NCI-H2107 treated with DMSO at 0.1 percent for 48 hours (cell line): ENCODE measurements around the gene CETN1.

Experiments used
- DNase-seq: peaks from one replicate; lab custom pipeline; 2025; ENCODE audit not compliant: unreplicated experiment; lab: John Stamatoyannopoulos, UW

The CETN1 gene

GRCh38 chr18:580154-580553, at the start of gene CETN1:
Gene CETN1, plus strand, starts transcription at chr18:580380. Its CDS starts 29 bp downstream, at chr18:580409.
- no peak for DNase-seq

DNA sequence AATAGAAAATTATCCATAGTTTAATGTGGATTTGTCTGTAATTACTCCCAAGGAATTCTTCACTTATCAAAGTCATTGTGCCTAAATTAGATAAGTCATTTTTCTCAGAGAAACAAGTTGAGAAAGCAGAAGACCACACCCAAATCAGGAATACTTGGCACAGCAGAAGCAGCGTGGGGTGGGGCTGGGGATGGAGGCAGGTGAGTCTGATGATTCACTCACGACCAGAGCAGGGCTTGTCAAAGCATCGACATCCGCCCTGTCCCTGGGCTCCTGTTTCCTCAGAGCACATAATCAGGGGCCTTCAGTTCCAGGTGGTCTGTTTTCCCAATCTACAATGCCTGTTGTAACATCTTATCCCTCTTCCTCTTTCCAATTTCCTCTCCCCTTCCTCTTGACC, 48.2 kb upstream of the CETN1 start:
- DNase-seq: no peak

- DNase-seq: no peak
Measured at GRCh38 chr18:532632-533031, 47.5 kb upstream of the CETN1 start.

- DNase-seq: no peak
Measured at GRCh38 chr18:533995-534601, 46.1 kb upstream of the CETN1 start.

GRCh38 chr18:543447-544078, 36.6 kb upstream of the CETN1 start:
- no peak for DNase-seq

DNA sequence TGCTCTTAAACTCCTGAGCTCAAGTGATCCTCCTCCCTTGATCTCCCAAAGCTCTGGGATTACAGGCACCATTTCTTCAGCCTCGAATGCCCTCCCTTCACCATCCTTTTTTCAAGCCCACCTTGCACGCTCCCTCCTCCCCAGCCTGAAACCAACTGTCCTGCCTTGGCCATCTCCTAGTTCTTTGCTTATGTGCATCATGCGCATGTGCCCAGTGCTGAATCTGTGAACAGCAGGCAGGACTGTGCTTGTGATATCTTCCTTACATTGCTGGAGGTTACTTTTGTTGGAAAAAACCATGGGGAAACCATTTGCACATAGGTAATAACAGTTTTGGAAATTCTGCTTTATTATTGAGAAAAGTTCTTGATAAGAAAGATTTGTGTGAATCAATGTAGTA, 30.2 kb upstream of the CETN1 start:
- no peak for DNase-seq

- no peak for DNase-seq
Measured at GRCh38 chr18:551404-552061, 28.6 kb upstream of the CETN1 start.

GRCh38 chr18:555705-556457, 24.3 kb upstream of the CETN1 start:
- no peak for DNase-seq

- DNase-seq: no peak
Measured at GRCh38 chr18:564708-565561, 15.2 kb upstream of the CETN1 start.

- DNase-seq: no peak
Measured at GRCh38 chr18:565562-566061, 14.6 kb upstream of the CETN1 start.

GRCh38 chr18:567122-567521, 13.1 kb upstream of the CETN1 start:
- DNase-seq: no peak

GRCh38 chr18:568731-569130, 11.4 kb upstream of the CETN1 start:
- DNase-seq: no peak

DNA sequence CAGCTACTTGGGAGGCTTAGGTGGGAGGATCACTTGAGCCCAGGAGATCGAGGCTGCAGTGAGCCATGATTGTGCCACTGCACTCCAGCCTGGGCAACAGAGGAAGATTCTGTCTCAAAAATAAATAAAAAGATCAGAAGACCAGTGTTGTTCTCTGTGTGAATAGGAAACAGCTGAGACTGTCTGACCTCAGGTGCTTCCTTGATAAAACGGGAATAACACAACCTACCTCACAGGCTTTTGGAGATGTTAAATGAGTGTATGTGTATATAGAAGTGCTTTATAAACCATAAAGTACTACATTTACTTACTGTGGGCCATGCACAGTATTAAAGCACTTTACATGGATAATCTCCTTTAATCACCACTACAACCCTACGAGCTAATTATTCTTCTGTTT, 9.9 kb upstream of the CETN1 start:
- no peak for DNase-seq

DNA sequence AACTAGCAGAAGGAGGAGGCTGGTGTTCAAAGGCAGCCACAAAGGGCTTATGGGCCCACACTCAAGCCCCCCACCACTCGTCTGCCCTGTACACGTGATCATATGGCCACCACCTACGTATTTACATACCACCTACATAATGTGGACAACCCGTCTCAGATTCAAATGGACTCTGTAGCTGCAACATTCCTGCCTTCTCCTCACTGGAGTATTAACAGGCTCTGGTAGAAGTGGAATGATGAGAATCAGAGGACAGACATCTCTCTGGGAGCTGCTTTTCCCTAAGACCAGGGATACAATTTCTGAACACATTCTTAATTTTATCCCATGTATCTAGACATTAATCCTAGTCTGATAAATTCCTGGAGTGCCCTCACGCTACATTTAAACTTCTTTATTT, 9.5 kb upstream of the CETN1 start:
- DNase-seq: no peak

DNA sequence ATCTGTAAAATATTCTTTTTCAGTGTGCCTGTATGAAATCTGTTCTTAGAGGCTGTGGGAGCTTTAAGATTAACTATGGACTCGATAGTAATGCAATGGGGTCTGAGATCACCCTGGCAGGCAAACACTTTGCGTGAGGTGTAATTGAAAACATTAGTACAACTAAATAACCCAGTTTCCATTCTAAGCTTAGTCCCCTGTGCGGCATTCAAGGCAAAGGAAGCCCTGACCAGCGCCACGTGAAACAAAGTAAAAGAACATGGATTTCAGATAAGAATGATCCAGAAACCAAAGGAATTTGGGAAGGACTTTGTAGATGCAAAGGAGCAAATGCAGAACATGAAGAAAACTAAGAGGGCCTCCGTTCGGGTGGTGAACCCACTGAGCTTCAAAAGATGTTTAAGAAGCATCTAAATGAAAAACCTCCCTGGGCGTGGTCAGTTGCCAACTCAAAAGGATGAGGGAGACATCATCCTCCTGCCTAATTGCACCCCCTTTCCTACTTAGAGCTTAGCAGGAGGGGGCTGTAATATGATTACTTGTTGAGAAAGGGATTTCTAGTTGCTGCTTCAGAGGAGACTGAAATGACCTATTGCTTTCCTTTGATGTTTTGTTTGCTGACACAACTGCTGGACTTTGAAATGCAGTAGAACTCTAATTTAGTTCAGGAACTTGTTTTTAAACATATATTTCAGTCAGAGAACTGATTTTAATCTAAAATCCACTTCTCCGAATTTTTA, 7.9 kb upstream of the CETN1 start:
- no peak for DNase-seq

GRCh38 chr18:572831-573289, 7.3 kb upstream of the CETN1 start:
- DNase-seq: no peak

GRCh38 chr18:573385-573784, 6.8 kb upstream of the CETN1 start:
- DNase-seq: no peak

DNA sequence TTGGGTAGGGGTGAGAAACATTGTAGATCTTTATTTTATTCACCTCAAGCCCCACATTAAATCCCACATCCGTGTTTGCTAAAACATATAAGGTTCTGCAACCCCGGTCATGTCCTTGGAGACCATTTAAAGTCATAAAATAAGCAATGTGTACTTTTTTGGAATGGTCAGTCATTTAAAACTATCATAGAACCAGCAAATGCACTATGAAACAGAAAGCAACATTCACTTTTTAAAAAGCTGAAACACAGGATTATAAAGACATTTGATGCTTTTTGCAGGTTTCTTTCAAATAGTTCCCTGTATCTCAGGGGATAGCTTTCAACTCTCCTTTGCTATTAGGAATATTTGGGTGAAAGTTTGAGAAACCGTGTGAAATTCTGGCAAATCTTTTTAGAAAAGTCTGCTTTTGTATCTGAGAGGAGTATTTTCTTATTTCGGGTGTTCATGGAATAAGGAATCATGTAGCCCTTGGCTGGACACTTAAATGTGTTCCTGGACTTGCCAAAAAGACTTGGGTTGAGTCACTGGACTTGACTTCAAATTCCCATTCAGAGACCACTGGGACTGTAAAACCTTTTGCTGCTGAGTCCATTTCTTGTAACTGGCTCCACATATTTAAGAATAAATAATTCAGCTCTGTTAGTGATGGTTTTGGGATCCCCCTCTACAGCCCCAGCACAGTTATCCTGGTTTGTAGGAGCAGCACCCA, 5.9 kb upstream of the CETN1 start:
- no peak for DNase-seq
